Measurements from ENCODE around the gene DYNLRB2. TPM values are rescaled to one million over a fixed set of nuclear protein-coding genes. Genes with fewer than 3 reads are reported as not detected.

Gene DYNLRB2
- total and polyA plus RNA-seq, 4 experiments from 2014 or later: 0.78 TPM; not detected in 3

DNA sequence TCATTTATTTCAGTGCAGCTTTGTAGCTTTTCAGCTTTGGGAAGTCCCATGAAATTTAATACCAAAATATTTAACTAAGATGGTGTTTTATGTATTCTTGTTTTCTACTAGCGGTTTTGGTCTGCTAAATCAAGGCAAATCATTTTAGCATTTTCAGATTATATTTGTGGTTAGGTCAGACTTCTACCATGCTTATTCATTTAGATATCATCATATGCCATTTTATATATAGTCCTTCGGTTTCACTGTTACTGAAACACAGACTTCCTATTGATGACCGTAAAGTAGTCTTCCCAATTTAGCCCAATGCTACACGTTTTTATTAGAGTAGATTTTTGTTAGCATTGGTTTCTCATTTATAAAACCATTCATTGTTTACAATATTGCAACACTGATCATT lies 5.5 kb downstream of the DYNLRB2 start:
- H3K4me3 ChIP-seq (ENCODE audit: low read length in 2 of 2): no peak overlapping the region
- no peak overlapping the region for H3K4me3 Mint-ChIP-seq
- H3K36me3 Mint-ChIP-seq: no peaks in the 10 kb centered on the region
- intact Hi-C loops (cut with micrococcal nuclease): loop anchor here (10.0 kb wide), 1 partner anchor 769 kb away; the partner anchor contains the start of gene GAN
- no peak overlapping the region for H3K27ac ChIP-seq (ENCODE audit: low read depth, low read length)
- H3K27me3 ChIP-seq (ENCODE audit: insufficient read depth, low read length): no peaks in the 10 kb centered on the region
- H3K9me3 ChIP-seq (ENCODE audit: control insufficient read depth in 1 of 2, low read length in 2 of 2): no peaks in the 10 kb centered on the region
- ChIA-PET CTCF (ENCODE audit: partially characterized antibody) (no interaction called here), POLR2A (ENCODE audit: partially characterized antibody) (no interaction called here)
- peaks cover under 1 to 5% (median 3%) of the 10 kb centered on the region in 4 donors for H3K4me1 Mint-ChIP-seq
- no peaks in the 10 kb centered on the region for H3K9me3 Mint-ChIP-seq
- H3K27me3 Mint-ChIP-seq: peaks cover 0 to under 1% of the 10 kb centered on the region in 2 donors
- no peaks in the 10 kb centered on the region for H3K36me3 ChIP-seq (ENCODE audit: insufficient read depth, low read length)
- H3K4me1 ChIP-seq (ENCODE audit: insufficient read depth, low read length): peaks cover 2% of the 10 kb centered on the region
- no peak overlapping the region for H3K27ac Mint-ChIP-seq
- no peak for DNase-seq

DNA sequence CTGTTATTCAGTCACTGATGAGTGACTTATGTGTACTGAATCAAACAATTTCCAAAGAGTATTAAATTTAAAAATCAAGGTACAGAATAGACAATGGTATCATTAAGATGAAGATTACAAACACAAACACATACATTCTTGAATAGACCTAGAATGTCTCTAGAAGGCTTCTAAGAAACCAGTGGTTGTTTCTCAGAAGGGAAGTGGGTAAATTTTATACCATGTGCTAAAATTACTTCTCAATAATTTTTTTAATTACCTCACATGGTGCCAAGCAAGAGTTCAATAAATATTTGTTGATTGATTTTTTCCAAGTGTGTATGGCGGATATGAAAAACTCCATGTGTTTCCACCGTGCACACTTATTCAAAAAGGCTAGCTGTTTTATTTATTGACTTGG lies 6.4 kb downstream of the DYNLRB2 start:
- Mint-ChIP-seq H3K9me3 (no peaks in the 10 kb centered on the region), H3K4me3 (no peak overlapping the region), H3K4me1 (no peaks in the 10 kb centered on the region), H3K27me3 (no peaks in the 10 kb centered on the region), H3K36me3 (no peaks in the 10 kb centered on the region), H3K27ac (no peak overlapping the region)
- Histone ChIP-seq H3K27ac (ENCODE audit: low read depth, low read length) (no peak overlapping the region), H3K9me3 (ENCODE audit: control insufficient read depth in 1 of 2, low read length in 2 of 2) (no peaks in the 10 kb centered on the region), H3K27me3 (ENCODE audit: insufficient read depth, low read length) (no peaks in the 10 kb centered on the region), H3K4me1 (ENCODE audit: insufficient read depth, low read length) (no peaks in the 10 kb centered on the region), H3K4me3 (ENCODE audit: low read length in 2 of 2) (no peak overlapping the region), H3K36me3 (ENCODE audit: insufficient read depth, low read length) (no peaks in the 10 kb centered on the region)
- DNase-seq: no peak
- ChIA-PET CTCF (ENCODE audit: partially characterized antibody) (no interaction called here), POLR2A (ENCODE audit: partially characterized antibody) (no interaction called here)
- intact Hi-C loops (cut with micrococcal nuclease): loop anchor here (10.0 kb wide), 1 partner anchor 768 kb away; the partner anchor contains the start of gene GAN

DNA sequence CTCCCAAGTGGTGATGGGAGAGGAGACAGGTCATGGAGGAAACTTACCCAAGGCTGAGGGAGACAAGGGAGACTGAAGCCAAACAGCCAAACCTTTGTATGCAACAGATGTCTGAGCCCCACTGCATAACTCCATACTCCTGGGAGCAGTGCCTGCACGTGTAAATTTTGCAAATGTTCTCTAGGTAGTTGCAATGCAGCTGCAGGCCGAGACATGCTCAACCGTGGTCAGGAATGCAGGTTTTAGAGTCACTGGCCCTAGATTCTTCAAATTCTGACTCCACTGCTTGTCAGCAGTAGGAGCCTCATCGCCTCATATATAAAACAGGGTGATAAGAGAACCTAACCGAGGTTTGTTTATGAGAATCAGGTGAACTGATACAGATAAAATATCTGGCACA lies 11.5 kb downstream of the DYNLRB2 start:
- peaks cover 6% of the 10 kb centered on the region for H3K4me1 ChIP-seq (ENCODE audit: insufficient read depth, low read length)
- Mint-ChIP-seq H3K27ac (no peak overlapping the region), H3K4me1 (peaks cover 3 to 9% (median 8%) of the 10 kb centered on the region in 4 donors), H3K4me3 (no peak overlapping the region), H3K9me3 (no peaks in the 10 kb centered on the region), H3K36me3 (no peaks in the 10 kb centered on the region), H3K27me3 (no peaks in the 10 kb centered on the region)
- ChIA-PET CTCF (ENCODE audit: partially characterized antibody) (no interaction called here), POLR2A (ENCODE audit: partially characterized antibody) (no interaction called here)
- no peaks in the 10 kb centered on the region for H3K9me3 ChIP-seq (ENCODE audit: control insufficient read depth in 1 of 2, low read length in 2 of 2)
- no peaks in the 10 kb centered on the region for H3K36me3 ChIP-seq (ENCODE audit: insufficient read depth, low read length)
- H3K27ac ChIP-seq (ENCODE audit: low read depth, low read length): no peak overlapping the region
- H3K4me3 ChIP-seq (ENCODE audit: low read length in 2 of 2): no peak overlapping the region
- no peaks in the 10 kb centered on the region for H3K27me3 ChIP-seq (ENCODE audit: insufficient read depth, low read length)
- intact Hi-C loops (cut with micrococcal nuclease): no loop called here
- DNase-seq: no peak

DNA sequence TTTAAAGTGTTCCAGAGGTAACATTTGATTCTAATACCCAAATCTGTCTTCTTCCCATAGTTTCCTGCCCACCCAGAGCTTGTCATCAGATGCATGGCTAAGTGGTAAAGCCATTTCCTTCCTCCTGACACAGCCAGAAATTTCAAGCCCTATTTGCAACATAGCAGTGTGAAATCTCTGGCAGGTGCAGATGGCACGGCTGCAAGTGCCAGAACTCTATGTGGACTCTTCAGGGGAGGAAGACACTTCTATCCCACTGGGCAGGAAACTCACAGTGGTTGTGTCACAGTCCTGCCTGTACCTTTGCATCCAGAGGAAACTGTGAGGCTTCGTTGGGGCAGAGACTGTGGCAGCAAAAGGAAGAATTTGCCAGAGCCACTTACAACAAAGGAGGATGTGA lies 13.2 kb downstream of the DYNLRB2 start:
- Histone ChIP-seq H3K4me3 (ENCODE audit: low read length in 2 of 2) (no peak overlapping the region), H3K4me1 (ENCODE audit: insufficient read depth, low read length) (peaks cover 6% of the 10 kb centered on the region), H3K9me3 (ENCODE audit: control insufficient read depth in 1 of 2, low read length in 2 of 2) (no peaks in the 10 kb centered on the region), H3K27ac (ENCODE audit: low read depth, low read length) (no peak overlapping the region), H3K27me3 (ENCODE audit: insufficient read depth, low read length) (no peaks in the 10 kb centered on the region), H3K36me3 (ENCODE audit: insufficient read depth, low read length) (no peaks in the 10 kb centered on the region)
- Mint-ChIP-seq H3K27me3 (no peaks in the 10 kb centered on the region), H3K27ac (peak overlapping the region in 1 of 7 donors; percentile 55), H3K9me3 (no peaks in the 10 kb centered on the region), H3K36me3 (no peaks in the 10 kb centered on the region), H3K4me3 (no peak overlapping the region), H3K4me1 (peaks cover 3 to 9% (median 8%) of the 10 kb centered on the region in 4 donors)
- intact Hi-C loops (cut with micrococcal nuclease): no loop called here
- ChIA-PET POLR2A (ENCODE audit: partially characterized antibody) (no interaction called here), CTCF (ENCODE audit: partially characterized antibody) (interaction anchor here (1.2 kb wide), 1 partner anchor 27 kb away, joined by 3 read pairs; no protein-coding TSS in a partner anchor)
- DNase-seq: no peak

DNA sequence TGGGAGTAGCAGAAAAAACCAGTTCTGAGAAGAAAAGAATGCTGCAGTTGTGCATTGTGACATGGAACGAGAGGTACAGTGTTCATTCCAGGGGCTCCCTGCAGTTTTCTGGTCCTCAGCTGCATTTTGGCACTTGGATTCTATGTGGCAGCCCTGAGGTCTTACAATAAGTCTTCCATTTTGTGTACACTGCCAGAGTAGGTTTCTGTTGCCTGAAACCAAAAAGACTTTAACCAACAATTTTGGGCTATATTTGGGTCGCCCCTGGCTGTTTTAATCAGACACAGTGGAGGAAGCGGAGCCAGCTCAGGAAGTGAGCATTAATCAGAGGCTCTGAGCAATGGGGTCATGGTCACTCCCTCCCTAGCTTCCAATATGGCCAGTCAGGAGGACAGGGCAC lies 15.7 kb downstream of the DYNLRB2 start:
- H3K9me3 ChIP-seq (ENCODE audit: control insufficient read depth in 1 of 2, low read length in 2 of 2): no peaks in the 10 kb centered on the region
- H3K27ac ChIP-seq (ENCODE audit: low read depth, low read length): no peak overlapping the region
- no peaks in the 10 kb centered on the region for H3K36me3 ChIP-seq (ENCODE audit: insufficient read depth, low read length)
- H3K27me3 ChIP-seq (ENCODE audit: insufficient read depth, low read length): no peaks in the 10 kb centered on the region
- peaks cover 6% of the 10 kb centered on the region for H3K4me1 ChIP-seq (ENCODE audit: insufficient read depth, low read length)
- Mint-ChIP-seq H3K27ac (peak overlapping the region in 1 of 7 donors; percentile 24), H3K9me3 (no peaks in the 10 kb centered on the region), H3K36me3 (no peaks in the 10 kb centered on the region), H3K4me3 (no peak overlapping the region), H3K27me3 (peaks cover 0 to 2% of the 10 kb centered on the region in 2 donors), H3K4me1 (peaks cover 3 to 9% (median 8%) of the 10 kb centered on the region in 4 donors)
- POLR2A ChIA-PET (ENCODE audit: partially characterized antibody): no interaction called here
- CTCF ChIA-PET (ENCODE audit: partially characterized antibody): interaction anchor here (2.3 kb wide), 1 partner anchor 30 kb away, joined by 5 read pairs; no protein-coding TSS in a partner anchor
- no peak overlapping the region for H3K4me3 ChIP-seq (ENCODE audit: low read length in 2 of 2)
- DNase-seq: no peak
- intact Hi-C loops (cut with micrococcal nuclease): no loop called here

DNA sequence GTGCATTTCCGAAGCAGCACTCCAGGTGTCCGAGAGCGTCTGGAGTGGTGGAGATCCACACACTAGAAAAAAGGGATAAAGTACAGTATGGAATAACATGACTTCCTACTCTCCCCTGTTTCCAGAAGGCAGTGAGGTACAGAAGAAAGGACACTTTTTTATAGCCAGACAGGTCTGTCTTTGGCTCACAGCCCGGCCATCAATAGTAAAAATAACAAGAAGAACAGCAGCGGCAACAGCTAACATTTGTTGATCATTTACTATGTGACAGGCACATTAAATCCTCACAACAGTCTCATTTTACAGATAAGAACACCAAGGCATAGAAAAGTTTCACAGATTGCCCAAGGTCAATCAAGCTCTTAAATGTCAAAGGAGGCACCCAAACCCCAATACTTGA lies 16.2 kb downstream of the DYNLRB2 start:
- H3K27me3 Mint-ChIP-seq: peaks cover 0 to 2% of the 10 kb centered on the region in 2 donors

DNA sequence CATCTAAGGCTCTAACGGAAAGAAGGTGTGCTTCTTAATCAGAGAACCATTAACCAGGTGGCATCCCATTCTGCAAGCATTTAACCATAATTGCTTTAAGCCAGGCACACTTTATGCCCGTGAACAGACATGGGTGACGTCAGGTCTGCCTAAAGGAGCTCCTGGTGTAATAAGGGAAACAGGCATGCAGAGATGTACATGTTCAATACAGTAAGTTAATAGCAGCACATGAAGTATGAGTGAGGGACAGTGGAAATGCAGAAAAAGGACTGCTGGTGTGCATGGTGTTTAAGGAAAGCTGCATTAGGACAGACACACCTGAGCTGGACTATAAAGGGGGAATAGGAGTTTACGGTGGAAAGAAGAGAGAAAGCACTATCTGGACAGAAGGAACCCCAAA lies 18.6 kb downstream of the DYNLRB2 start:
- POLR2A ChIA-PET (ENCODE audit: partially characterized antibody): interaction anchor here (1.2 kb wide), 1 partner anchor 17 kb away, joined by 3 read pairs; no protein-coding TSS in a partner anchor
- Histone ChIP-seq H3K27ac (ENCODE audit: low read depth, low read length) (no peak overlapping the region), H3K9me3 (ENCODE audit: control insufficient read depth in 1 of 2, low read length in 2 of 2) (no peaks in the 10 kb centered on the region), H3K4me1 (ENCODE audit: insufficient read depth, low read length) (peaks cover 8% of the 10 kb centered on the region), H3K27me3 (ENCODE audit: insufficient read depth, low read length) (no peaks in the 10 kb centered on the region), H3K36me3 (ENCODE audit: insufficient read depth, low read length) (no peaks in the 10 kb centered on the region), H3K4me3 (ENCODE audit: low read length in 2 of 2) (no peak overlapping the region)
- no peaks in the 10 kb centered on the region for H3K9me3 Mint-ChIP-seq
- DNase-seq: no peak
- no peak overlapping the region for H3K4me3 Mint-ChIP-seq
- no peak overlapping the region for H3K27ac Mint-ChIP-seq
- CTCF ChIA-PET (ENCODE audit: partially characterized antibody): no interaction called here
- peaks cover 0 to 2% of the 10 kb centered on the region in 2 donors for H3K27me3 Mint-ChIP-seq
- H3K4me1 Mint-ChIP-seq: peaks cover under 1 to 9% (median 8%) of the 10 kb centered on the region in 4 donors
- H3K36me3 Mint-ChIP-seq: no peaks in the 10 kb centered on the region
- intact Hi-C loops (cut with micrococcal nuclease): no loop called here

More for the DNA sequence above, 16.2 kb downstream of the DYNLRB2 start:
- ChIA-PET POLR2A (ENCODE audit: partially characterized antibody) (no interaction called here), CTCF (ENCODE audit: partially characterized antibody) (interaction anchor here (2.3 kb wide), 1 partner anchor 30 kb away, joined by 5 read pairs; no protein-coding TSS in a partner anchor)
- Mint-ChIP-seq H3K27ac (no peak overlapping the region), H3K9me3 (no peaks in the 10 kb centered on the region), H3K36me3 (no peaks in the 10 kb centered on the region), H3K4me3 (no peak overlapping the region), H3K4me1 (peaks cover 3 to 9% (median 8%) of the 10 kb centered on the region in 4 donors)
- H3K27me3 ChIP-seq (ENCODE audit: insufficient read depth, low read length): no peaks in the 10 kb centered on the region
- no peak overlapping the region for H3K27ac ChIP-seq (ENCODE audit: low read depth, low read length)
- no peaks in the 10 kb centered on the region for H3K36me3 ChIP-seq (ENCODE audit: insufficient read depth, low read length)
- peaks cover 6% of the 10 kb centered on the region for H3K4me1 ChIP-seq (ENCODE audit: insufficient read depth, low read length)
- H3K9me3 ChIP-seq (ENCODE audit: control insufficient read depth in 1 of 2, low read length in 2 of 2): no peaks in the 10 kb centered on the region
- no peak for DNase-seq
- no peak overlapping the region for H3K4me3 ChIP-seq (ENCODE audit: low read length in 2 of 2)
- intact Hi-C loops (cut with micrococcal nuclease): no loop called here
